Stimulated activated CD8-positive, alpha-beta memory T cell treated with anti-CD3 and anti-CD28 coated beads, Interleukin-15, amount 100 ng/mL, for 24 hours (primary cell): ENCODE data around the gene METTL8.
"Not testable (repeated sequence)": the region's sequence is repeated elsewhere in the genome, so short reads cannot be mapped to it uniquely, and the experiment has no call there.

ENCODE experiments used
- DNase-seq: peaks from one replicate; pipeline ENCODE4 v3.0.0-alpha.2; 2020; ENCODE audit warnings: low read depth

The METTL8 gene

DNA sequence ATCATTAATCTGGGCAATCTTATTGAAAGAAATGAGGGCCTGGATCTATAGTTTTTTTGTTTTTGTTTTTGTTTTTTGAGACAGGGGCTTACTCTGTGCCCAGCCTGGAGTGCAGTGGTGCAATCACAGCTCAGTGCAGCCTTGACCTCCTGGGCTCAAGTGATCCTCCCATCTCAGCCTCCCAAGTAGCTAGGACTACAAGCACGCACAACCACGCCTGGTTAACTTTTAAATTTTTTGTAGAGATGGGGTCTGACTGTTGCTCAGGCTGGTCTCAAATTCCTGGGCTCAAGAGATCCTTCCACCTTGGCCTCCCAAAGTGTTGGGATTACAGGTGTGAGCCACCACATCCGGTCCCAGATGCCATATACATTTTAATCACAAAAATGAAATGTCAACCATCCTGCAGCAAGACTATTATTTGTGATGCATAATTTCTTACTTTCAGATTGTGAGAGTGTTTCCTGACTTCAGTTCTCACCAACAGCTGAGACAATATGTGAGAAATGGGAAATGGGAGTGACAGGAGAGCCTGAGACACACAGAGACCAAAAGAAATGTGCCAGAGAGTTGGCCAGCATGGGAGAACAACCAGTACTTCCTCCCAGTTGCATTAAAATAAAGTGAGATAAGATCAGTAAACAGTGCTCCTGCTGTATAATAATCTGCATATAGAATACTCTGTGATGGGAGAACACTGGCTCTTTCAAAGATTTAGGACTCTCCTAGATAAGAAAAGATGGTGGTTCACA lies 87.6 kb downstream of the METTL8 start:
- DNase-seq = no peak

DNA sequence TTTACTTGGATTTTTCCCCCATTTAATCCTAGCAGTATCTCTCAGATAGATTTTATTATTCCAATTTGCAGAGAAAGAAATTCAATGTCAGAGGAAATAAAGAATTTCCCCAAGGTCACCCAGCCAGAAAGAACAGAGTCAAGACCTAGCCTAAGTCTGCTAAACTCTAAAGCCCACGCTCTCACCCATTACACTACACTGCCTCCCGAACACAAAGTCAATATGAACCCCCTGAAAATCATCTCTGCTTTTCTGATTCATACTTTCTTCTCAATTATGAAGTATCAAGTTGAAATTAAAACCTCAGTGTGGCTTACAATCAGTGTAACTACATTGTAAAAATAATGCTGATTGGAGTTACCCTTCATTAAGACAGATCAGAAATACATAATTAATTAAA lies 89.6 kb downstream of the METTL8 start:
- no peak for DNase-seq

DNA sequence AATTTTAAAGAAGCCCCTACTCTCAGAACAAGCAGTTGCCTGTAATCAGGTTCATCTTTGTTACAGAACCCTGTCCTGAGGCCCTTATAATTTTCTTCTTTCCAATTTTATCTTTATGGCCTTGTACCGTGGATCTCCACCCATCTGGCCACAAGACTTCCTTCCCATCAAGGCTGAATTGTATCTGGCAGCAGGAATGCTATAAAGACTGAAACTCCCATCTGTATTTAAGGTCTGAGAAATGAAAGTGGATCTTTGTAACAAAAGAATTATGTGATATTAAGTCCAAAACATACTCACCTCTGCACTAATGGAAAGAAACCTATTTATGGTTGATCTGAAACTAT lies 91.8 kb downstream of the METTL8 start:
- DNase-seq = no peak

DNA sequence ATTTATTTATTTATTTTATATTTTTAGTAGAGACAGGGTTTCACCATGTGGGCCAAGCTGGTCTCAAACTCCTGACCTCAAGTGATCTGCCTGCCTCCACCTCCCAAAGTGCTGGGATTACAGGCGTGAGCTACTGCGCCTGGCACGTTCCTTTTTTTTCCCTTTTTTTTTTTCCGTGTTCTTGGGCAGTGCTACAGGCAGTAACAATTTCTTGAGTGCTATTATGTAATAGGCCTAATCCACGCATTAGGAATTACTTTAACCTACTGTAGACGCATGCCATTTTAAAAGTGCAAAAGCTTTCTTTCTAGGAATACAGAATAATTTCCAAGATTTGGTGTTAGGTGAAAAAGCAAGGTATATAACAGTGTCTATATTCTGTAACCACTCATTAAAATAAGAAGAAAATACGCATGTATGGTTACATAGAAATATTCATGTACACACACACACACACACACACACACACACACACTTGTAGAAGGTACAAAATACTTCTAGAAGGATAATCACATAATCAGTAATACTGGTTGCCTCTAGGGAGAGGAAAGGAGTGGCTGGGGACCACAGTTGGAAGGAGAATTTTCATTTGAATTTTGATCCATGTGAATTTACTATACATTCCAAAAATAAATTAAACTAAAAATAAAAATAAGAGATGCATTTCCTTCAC lies 92.3 kb downstream of the METTL8 start:
- DNase-seq = no peak

DNA sequence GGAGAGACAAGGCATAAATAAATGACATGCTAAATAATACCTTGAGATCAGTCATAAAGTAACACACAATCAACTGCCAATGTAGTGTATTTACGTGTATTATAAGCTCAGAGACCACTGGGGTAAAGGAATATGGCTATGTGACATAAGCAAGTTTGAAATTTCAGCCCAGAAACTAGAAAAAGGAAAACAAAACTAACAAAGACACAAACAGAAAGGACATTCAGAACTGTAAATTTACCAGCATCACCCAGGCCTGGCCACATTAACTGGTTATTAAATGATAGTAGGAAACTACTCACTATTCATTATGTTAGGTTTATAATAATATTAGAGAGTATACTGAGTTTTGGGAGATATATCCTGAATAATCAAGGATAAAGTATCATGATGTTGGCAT lies 98.8 kb downstream of the METTL8 start:
- DNase-seq = no peak

DNA sequence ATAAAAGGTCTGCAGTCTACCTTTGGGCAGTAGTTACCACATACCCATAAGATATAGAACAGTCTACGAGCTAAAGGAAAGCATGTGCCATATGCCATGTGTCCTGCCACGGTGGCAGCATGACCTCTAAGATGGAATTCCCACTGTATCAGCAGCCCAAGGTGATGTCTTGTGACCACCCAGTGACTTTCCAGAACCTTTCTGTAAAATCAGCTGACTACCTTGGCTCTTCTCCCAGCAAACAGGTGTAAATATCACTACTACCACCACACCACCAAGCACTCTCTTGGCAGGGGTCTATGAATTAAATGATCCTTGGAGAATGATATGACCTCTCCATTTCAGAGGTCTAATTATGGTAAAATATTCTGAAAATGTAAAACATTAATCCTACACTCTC lies 99.6 kb downstream of the METTL8 start:
- no peak for DNase-seq

DNA sequence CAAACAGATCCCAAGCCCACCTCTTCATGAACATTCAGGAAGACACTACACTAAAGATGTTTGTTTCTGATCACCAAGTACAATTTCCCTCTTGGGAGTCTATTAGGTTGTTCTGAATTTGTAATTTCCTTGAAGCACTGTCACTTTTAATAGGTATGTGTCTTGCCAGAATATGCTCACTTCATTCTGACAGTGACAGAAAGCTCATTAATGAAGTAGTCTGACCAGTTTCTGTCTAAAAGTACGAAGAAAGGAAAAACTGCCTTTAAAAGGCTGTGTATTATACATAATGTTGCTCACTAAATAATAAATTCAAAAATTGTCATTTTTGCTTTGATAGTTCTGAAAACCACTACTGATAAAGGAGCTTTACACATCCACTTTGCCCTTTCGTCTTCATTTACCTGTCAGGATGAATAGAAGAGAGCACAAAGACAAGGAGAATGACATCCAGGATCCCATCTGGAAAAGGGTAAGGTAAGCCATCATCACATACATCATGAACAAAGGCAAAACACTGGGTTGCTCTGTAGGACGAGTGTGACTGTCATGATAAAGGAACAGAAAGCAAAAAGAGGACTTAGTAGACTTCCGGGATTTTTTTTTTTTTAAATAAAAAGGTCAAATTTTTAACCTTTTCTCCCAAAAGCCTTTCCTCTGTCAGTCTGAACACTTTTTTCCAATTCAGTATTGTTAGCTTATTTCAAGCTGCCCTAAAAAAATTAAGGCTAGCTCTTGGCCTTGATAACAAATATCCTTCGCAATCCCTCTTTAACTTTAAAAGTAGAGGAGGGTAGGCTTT lies 103.4 kb downstream of the METTL8 start:
- no peak for DNase-seq

DNA sequence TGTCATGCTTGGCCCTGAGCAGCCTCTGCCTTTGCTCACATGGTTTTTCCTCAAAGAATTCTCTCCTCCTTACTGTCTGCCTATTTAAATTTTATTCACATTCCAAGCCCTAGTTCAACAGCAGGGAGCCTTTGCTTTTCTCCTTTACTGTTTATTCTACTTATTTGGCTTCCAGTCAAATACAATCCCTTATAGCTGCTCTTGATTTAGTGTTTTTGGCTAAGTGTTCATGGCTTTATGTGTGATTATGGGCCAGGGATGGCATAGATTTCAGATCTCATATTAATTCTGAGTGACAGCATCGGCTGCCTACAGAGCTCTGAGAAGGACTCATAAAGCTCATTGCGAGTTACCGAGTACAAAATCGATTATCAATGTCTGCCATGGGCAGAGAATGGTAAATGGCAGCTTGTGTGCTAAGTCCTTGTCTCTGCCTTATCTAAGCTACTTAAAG lies 106.7 kb downstream of the METTL8 start:
- no peak for DNase-seq

DNA sequence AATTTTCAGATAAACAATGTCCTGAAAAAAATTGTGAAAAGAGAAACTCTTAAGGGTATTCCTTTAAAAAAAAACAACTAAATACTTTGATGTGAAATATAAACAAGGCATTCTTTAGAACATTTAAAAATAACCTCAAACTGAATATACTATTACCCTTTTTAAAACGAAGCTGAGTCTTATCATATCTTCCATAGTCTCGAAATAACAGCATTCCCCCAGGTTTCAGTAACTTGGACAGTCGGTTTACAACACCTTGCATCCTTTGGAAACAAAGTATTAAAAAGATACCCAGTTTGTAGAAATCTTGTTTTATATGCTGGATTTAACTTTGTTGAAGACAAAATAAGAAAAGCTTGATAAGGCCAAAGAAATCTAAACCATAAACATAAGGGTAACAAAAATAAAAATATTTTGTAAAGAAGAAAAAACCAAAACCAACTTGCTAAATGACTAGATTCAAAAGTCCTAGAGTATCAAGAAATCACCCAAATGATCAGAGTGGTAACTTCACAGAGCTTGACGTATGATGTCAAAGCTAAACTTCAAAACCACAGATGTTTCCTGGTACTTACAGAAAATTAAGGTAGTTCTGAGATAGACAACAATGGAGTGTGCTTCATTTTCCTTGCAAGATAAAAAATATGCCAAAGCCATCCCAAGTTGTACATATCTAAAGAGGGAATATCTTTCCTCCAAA lies 107.8 kb downstream of the METTL8 start:
- DNase-seq = no peak

DNA sequence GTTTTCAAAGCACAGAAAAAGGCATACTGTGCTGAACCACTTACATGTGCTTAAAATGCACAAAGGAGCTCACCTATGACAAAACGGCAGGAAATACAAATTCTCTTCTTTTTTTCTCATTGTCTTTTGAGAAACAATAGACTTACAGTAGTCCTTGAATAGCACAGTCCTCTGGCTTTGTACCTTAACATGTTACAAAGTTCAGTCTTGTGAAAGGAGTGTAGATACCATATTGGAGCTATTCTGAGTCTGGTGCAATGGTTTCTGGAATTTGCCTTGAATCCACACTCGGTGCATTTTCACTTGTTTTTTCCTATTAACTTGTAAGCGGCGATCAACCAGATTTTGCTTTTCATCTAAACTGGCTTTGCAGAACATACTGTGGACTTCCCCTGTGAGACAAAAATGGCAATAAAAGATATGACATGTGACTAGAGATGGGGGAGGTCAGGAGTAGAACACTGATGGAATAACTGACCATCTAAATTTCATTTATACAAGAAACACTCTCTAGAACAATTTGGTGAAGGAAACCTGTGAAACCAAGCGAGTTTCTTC lies 109.7 kb downstream of the METTL8 start:
- DNase-seq = no peak

DNA sequence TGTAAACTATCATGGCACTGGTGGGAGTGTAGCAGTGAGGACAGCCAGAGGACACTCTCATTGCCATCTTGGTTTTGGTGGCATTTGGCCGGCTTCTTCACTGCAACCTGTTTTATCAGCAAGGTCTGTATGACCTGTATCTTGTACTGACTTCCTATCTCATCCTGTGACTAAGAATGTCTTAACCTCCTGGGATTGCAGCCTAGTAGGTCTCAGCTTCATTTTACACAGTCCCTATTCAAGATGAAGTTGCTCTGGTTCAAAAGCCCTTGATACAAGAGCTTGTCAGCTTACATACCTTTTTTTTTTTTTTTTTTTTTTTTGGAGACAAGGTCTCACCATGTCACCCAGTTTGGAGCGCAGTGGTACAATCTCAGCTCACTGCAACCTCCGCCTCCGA lies 110.9 kb downstream of the METTL8 start:
- no peak for DNase-seq

DNA sequence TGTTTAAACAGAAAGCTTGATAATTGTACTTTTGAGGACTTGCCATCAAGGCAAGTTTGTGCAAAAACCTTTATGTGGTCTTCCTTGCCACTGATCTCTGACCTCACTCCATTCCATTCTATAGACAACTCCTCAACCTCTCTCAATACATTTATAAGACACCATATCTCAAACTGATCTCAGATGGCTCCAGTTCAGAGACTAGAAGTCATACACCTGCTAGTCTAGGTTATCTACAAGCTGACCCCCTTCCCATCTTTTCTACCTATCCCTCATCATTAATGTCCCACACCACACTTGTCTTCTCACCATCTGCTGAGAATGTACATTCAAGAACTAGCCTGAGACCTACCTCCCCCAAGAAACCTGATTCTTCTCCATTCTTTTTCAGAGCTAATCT lies 113.1 kb downstream of the METTL8 start:
- no peak for DNase-seq

DNA sequence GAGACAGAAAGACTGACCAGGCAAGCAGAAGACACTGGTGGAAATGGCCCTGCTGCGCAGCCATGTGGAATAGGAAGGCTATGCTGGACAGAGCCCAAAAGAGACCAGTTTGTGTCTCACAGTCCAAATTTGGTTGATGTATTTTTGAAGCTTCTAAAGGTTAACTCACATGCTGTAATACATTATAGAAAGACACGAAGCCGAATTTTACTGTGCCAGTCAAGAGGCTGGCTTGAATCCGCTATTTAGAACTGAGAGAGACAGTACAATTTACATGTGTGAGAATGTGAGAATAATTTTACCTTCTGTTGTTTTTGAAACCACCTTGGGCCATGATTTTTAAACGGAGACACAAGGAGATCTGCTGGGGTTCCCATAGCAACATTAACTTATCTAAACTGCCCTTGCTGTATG lies 113.6 kb downstream of the METTL8 start:
- DNase-seq = no peak

DNA sequence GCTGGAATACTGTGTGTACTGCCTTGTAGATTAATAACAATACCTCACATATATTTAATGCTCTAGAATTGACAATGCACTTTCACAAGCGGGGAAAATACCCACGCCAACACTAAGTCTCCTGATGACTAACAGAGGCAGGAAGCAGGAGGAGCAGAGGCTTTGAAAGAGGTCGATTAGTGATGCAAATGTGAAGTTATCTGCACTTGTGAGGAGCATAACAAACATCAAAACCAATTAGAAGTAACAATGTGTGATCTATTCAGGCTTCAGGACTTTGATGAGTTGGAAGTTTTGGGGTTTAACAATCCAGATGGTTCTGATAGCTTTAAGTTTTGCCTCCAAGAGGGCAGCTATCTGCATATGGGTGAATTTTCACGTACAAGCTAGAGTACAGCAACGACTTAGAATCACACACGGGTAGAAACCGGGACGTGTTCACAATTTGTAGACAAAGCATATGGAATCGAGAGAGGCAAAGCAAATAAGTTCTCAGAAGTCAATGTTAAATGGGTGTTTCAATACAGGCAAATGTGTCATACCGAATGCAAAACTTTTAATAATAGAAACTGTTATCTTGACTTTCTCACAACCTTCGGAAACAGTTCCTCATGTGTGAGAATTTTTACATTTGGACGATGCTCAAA lies 114.5 kb downstream of the METTL8 start:
- no peak for DNase-seq

DNA sequence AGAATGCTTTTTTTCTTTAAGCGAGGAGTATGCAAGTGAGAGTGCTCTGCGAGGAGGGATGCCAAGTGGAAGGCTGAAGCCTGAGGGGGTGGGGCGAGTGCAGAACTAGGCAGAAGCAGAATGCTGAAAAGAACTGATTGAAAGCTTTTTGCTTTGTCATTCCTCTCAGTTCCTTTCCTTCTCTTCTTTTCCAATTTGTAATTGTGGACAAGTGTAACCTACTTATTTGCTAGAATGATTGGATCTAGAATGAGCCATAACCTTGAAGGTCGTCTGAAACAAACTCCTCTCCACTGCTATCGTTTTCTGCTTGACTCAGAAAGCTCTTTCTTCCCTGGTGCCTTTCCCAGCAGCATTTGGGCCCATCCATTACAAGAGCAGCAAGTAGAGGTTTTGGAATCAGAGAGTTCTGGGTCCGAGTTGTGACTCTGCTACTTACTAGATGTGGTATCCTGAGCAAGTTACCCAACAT lies 115.3 kb downstream of the METTL8 start:
- no peak for DNase-seq

DNA sequence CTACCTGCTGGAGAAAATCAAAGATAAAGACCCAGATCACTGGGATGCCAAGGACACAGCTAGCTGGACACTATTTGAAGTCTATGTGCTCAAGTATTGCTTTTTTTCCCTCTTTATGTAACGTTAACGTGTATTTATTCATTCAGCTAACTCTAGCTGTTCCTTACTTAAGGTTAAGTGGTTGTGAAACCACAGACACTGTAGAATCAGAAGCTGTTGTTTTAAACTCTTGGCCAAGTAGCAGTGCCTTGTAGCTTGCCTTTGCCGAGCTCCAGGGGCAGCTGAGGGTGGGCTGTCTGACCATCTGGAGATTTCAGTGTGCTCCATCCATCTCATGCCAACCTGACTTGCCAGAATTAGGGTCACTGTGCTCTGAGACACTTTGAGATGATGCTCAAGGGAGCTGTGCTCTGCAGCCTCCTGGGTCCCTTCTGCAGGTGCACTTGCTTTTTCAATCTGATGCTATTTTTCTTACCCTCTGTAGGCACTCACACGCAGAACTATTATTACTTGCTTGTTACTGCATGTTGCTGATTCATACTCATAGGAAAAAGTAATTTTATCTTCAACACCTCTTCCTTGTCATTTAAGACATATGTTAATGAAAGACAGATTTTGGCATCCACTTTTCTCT lies 116.2 kb downstream of the METTL8 start:
- no peak for DNase-seq

DNA sequence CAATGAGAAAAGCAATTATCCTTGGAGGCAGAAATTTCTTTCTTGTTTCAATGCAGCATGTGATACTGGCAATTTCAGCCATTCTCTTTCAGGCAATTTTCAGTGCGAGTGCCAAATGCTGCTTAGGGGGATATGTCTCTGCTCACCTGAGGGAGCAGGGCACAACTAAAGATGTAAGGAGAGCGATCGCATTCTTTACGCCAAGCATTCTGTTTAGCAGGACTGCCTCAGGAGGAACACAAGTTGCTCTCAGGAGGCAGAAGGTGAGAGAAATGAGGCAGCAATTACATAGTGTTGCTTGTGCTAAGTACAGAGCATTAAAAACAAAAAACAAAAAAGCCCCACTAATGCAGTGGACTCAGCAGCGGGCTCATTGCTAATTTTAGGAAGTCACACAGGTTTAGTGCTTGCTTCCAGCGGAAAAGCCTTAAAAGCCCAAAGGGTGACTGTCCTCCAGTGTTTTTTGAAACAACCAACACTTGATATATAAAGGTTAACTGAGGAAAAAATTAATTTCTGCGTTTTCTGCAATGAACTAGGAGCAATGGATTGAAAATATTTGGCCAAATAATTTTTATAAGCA lies 116.9 kb downstream of the METTL8 start:
- no peak for DNase-seq

DNA sequence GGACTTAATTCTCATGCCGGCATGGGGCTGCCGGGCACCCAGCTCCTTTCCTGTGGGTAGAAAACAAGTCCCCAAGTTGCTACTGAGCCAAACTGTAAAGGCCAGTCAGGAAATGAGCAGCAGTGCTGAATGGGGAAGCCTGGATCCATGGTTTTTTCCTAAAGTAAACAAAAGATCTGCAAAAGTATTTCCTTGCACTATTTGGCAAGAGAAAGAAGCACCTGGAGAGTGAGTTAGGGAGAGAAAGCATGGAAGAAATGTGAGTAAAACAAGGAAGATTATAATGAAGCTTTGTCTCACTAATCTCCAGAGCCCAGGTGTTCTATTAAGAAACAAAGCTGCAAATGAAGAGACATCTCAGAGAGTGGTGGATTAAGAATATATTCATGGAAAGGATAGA lies 117.6 kb downstream of the METTL8 start:
- DNase-seq = no peak

DNA sequence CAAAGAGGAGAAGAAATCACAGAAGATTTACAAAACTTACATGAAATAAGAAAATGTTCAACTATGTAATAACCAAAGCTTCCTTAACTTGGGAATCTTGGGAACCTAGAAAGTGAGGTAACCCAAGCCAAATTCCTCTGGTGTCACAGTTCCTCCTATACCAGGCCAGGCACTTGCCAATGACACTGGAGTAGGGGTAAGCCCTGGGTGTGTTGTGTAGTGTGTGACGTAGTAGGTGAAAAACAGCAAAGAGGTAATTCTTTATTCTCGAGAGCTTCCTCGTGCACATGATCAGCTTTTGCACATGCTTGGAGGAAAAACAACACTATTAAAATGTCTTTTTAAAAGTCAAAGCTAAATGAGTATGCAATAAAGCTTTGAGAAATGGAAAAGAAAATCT lies 118.0 kb downstream of the METTL8 start:
- no peak for DNase-seq

DNA sequence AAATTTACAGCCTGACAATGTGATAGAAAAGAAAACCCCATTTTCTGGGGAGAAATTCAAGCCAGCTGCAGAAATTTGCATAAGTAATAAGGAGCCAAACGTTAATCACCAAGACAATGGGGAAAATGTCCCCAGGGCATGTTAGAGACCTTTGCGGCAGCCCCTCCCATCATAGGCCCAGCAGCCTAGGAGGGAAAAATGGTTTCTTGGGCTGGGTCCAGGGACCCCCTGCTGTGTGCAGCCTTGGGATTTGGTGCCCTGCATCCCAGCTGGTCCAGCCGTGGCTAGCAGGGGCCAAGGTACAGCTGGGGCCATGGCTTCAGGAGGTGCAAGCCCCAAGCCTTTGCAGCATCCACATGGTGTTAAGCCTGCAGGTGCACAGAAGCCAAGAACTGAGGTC lies 121.6 kb downstream of the METTL8 start:
- DNase-seq = not testable (repeated sequence)

DNA sequence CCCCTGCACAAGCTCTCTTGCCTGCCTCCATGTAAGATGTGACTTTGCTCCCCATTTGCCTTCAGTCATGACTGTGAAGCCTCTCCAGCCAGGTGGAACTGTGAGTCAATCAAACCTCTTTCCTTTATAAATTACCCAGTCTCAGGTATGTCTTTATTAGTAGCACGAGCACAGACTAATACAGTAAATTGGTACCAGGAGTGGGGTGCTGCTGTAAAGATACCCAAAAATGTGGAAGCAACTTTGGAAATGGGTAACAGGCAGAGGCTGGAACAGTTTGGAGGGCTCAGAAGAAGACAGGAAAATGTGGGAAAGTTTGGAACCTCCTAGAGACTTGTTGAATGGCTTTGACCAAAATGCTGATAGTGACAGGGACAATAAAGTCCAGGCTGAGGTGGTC lies 122.2 kb downstream of the METTL8 start:
- not testable (repeated sequence) for DNase-seq
